Measurements from ENCODE around the gene ATRNL1. TPM values are rescaled to one million over a fixed set of nuclear protein-coding genes. Genes with fewer than 3 reads are reported as not detected.

Gene ATRNL1
- polyA plus RNA-seq, 1 experiment, result 0.20 TPM

- no peaks in the 10 kb centered on the region for H3K9me3 ChIP-seq (ENCODE audit: control insufficient read depth, insufficient read depth, low read length)
- no peak for DNase-seq (ENCODE audit: low read depth, low spot score)
- no peak overlapping the region for H3K4me3 ChIP-seq (ENCODE audit: low read depth, low read length)
- H3K27ac ChIP-seq (ENCODE audit: low read depth, low read length), result no peak overlapping the region
- H3K27me3 ChIP-seq (ENCODE audit: control insufficient read depth, insufficient read depth, low read length), result no peaks in the 10 kb centered on the region
- ChIA-PET CTCF (interaction anchor here (1.1 kb wide), 1 partner anchor 12 kb away, joined by 3 read pairs; no protein-coding TSS in a partner anchor), POLR2A (no interaction called here)
- TF ChIP-seq, protein P1, sequence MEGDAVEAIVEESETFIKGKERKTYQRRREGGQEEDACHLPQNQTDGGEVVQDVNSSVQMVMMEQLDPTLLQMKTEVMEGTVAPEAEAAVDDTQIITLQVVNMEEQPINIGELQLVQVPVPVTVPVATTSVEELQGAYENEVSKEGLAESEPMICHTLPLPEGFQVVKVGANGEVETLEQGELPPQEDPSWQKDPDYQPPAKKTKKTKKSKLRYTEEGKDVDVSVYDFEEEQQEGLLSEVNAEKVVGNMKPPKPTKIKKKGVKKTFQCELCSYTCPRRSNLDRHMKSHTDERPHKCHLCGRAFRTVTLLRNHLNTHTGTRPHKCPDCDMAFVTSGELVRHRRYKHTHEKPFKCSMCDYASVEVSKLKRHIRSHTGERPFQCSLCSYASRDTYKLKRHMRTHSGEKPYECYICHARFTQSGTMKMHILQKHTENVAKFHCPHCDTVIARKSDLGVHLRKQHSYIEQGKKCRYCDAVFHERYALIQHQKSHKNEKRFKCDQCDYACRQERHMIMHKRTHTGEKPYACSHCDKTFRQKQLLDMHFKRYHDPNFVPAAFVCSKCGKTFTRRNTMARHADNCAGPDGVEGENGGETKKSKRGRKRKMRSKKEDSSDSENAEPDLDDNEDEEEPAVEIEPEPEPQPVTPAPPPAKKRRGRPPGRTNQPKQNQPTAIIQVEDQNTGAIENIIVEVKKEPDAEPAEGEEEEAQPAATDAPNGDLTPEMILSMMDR (IDR thresholded peaks at IDR 0.05; ENCODE audit: low read depth, low read length), result no peak
Measured at GRCh38 chr10:115902596-115902995, 809.4 kb downstream of the ATRNL1 start.

GRCh38 chr10:115903207-115903606 lies 810.0 kb downstream of the ATRNL1 start:
- no peaks in the 10 kb centered on the region for H3K27me3 ChIP-seq (ENCODE audit: control insufficient read depth, insufficient read depth, low read length)
- no peak overlapping the region for H3K4me3 ChIP-seq (ENCODE audit: low read depth, low read length)
- no peaks in the 10 kb centered on the region for H3K9me3 ChIP-seq (ENCODE audit: control insufficient read depth, insufficient read depth, low read length)
- TF ChIP-seq, protein P1 (IDR thresholded peaks at IDR 0.05; ENCODE audit: low read depth, low read length), result no peak
- no peak overlapping the region for H3K27ac ChIP-seq (ENCODE audit: low read depth, low read length)
- CTCF ChIA-PET, result no interaction called here
- DNase-seq (ENCODE audit: low read depth, low spot score), result no peak
- POLR2A ChIA-PET, result no interaction called here

GRCh38 chr10:115903845-115904244 lies 810.7 kb downstream of the ATRNL1 start:
- no peak for DNase-seq (ENCODE audit: low read depth, low spot score)
- TF ChIP-seq, protein P1 (IDR thresholded peaks at IDR 0.05; ENCODE audit: low read depth, low read length), result no peak
- Histone ChIP-seq H3K4me3 (ENCODE audit: low read depth, low read length) (no peak overlapping the region), H3K9me3 (ENCODE audit: control insufficient read depth, insufficient read depth, low read length) (no peaks in the 10 kb centered on the region), H3K27ac (ENCODE audit: low read depth, low read length) (no peak overlapping the region), H3K27me3 (ENCODE audit: control insufficient read depth, insufficient read depth, low read length) (no peaks in the 10 kb centered on the region)
- CTCF ChIA-PET, result no interaction called here
- POLR2A ChIA-PET, result no interaction called here

- ChIA-PET CTCF (interaction anchor here (0.6 kb wide), 1 partner anchor 536 kb away, joined by 4 read pairs; no protein-coding TSS in a partner anchor), POLR2A (no interaction called here)
- no peak for DNase-seq (ENCODE audit: low read depth, low spot score)
- H3K27me3 ChIP-seq (ENCODE audit: control insufficient read depth, insufficient read depth, low read length), result no peaks in the 10 kb centered on the region
- H3K9me3 ChIP-seq (ENCODE audit: control insufficient read depth, insufficient read depth, low read length), result no peaks in the 10 kb centered on the region
- no peak overlapping the region for H3K27ac ChIP-seq (ENCODE audit: low read depth, low read length)
- no peak overlapping the region for H3K4me3 ChIP-seq (ENCODE audit: low read depth, low read length)
- TF ChIP-seq, protein P1 (IDR thresholded peaks at IDR 0.05; ENCODE audit: low read depth, low read length), result no peak
Measured at GRCh38 chr10:115909037-115909436, 815.9 kb downstream of the ATRNL1 start.

- no peak for DNase-seq (ENCODE audit: low read depth, low spot score)
- Histone ChIP-seq H3K27ac (ENCODE audit: low read depth, low read length) (no peak overlapping the region), H3K27me3 (ENCODE audit: control insufficient read depth, insufficient read depth, low read length) (no peaks in the 10 kb centered on the region), H3K4me3 (ENCODE audit: low read depth, low read length) (no peak overlapping the region), H3K9me3 (ENCODE audit: control insufficient read depth, insufficient read depth, low read length) (no peaks in the 10 kb centered on the region)
- TF ChIP-seq, protein P1 (IDR thresholded peaks at IDR 0.05; ENCODE audit: low read depth, low read length), result no peak
- POLR2A ChIA-PET, result no interaction called here
- CTCF ChIA-PET, result no interaction called here
Measured at GRCh38 chr10:115909962-115910731, 817.0 kb downstream of the ATRNL1 start.

Measured in AG04450 (cell line).